Breast epithelium (tissue), 3 donors: Measurements from ENCODE around the gene FAM180B.

Experiments used
- POLR2A ChIP-seq: fragments of 450-650 bp; IDR thresholded peaks from one replicate; pipeline ENCODE4 v1.6.1; 2016; ENCODE audit warnings: antibody characterized with exemption, mild to moderate bottlenecking, moderate library complexity
- TF ChIP-seq, protein P1 (sequence below), 3 donors: fragments of 450-650 bp; IDR thresholded peaks; one replicate each; pipeline ENCODE4 v1.5.1; 2016 to 2017; ENCODE audit warnings: antibody characterized with exemption in 3 of 3, mild to moderate bottlenecking in 3 of 3, moderate library complexity in 3 of 3

DNA sequence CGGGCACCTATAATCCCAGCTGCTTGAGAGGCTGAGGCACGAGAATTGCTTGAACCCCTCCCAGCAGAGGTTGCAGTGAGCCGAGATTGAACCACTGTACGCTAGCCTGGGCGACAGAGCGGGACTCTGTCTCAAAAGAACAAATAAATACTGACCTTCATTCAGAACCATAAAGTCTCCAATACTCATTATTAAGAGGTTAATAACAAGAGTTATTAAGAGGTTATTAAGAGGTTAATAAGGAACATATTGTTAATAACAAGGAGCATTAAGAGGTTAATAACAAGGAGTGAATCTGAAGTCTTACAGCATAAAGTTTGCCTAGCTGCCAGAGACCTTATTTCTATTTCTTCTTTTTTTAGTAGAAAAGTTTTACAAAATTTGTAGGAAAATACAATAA is 41.2 kb upstream of the FAM180B start:
- TF ChIP-seq, protein P1, sequence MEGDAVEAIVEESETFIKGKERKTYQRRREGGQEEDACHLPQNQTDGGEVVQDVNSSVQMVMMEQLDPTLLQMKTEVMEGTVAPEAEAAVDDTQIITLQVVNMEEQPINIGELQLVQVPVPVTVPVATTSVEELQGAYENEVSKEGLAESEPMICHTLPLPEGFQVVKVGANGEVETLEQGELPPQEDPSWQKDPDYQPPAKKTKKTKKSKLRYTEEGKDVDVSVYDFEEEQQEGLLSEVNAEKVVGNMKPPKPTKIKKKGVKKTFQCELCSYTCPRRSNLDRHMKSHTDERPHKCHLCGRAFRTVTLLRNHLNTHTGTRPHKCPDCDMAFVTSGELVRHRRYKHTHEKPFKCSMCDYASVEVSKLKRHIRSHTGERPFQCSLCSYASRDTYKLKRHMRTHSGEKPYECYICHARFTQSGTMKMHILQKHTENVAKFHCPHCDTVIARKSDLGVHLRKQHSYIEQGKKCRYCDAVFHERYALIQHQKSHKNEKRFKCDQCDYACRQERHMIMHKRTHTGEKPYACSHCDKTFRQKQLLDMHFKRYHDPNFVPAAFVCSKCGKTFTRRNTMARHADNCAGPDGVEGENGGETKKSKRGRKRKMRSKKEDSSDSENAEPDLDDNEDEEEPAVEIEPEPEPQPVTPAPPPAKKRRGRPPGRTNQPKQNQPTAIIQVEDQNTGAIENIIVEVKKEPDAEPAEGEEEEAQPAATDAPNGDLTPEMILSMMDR (IDR thresholded peaks at IDR 0.05), result no peak
- TF ChIP-seq POLR2A, result no peak
